ENCODE measurements around the gene KRT6A. TPM values are rescaled to one million over a fixed set of nuclear protein-coding genes. Genes with fewer than 3 reads are reported as not detected.

The KRT6A gene
- polyA plus RNA-seq, 2 of the 4 experiments (the other 2 are of a cell fraction) = 0.04 to 0.14 TPM

DNA sequence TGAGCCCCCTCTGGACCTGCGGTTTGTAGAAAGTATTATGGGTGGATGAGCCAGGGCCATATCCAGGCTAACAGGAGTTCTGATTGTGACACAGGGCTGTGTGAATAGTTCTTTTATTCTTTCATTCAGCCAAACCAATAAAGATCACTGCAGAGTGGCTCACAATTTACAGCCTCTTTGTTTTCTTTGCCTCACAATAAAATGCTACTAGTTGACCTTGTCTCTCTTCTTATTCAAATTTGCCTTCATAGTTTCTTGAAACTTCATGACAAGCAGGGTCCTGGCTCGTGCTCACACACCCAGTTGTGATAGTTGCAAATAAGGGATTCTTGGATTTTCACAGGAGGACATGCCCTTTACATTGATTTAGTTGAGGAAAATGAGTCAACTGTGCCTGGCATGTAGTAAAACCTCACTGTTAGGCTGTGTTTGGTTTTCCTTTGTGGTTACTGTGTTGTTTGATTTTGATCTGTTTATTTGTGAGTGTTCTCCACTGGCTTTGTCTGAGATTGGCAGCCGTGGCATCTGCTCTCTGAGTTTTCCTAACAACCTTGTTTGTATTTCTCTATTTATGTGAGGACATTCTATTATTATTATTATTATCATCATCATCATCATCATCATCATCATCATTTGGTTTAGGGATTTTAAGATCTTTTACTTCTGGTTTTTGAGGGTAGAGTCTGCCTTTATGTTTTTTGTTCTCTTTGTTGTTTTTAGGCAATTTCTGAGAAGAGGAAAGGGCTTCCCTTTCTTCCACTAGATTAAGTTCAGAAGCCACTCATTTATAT, 38.5 kb downstream of the KRT6A start:
- Histone ChIP-seq H3K27ac (no peak overlapping the region), H3K9me3 (no peaks in the 10 kb centered on the region), H3K4me3 (no peak overlapping the region), H3K4me2 (no peak overlapping the region; the same call in 2 of the 3 replicates), H3K4me1 (peaks cover 5% of the 10 kb centered on the region; the same call in 1 of the 3 replicates)
- DNase-seq (ENCODE audit: low read depth in 1 of 2, low spot score in 1 of 2) = no peak
- POLR2A ChIA-PET = no interaction called here
- CTCF ChIA-PET = no interaction called here
- 0 out of 6 replicates have a peak, but pooled peaks of 1 of the 2 experiments have one; percentile 24 for ATAC-seq
- WGBS (ENCODE audit: missing lambda C conversion rate) = 44% methylated on average over 3 of the region's 3 CpGs
- TF ChIP-seq, protein P1, sequence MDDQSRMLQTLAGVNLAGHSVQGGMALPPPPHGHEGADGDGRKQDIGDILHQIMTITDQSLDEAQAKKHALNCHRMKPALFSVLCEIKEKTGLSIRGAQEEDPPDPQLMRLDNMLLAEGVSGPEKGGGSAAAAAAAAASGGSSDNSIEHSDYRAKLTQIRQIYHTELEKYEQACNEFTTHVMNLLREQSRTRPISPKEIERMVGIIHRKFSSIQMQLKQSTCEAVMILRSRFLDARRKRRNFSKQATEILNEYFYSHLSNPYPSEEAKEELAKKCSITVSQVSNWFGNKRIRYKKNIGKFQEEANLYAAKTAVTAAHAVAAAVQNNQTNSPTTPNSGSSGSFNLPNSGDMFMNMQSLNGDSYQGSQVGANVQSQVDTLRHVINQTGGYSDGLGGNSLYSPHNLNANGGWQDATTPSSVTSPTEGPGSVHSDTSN (IDR thresholded peaks at IDR 0.05) = no peak
- TF ChIP-seq JUNB (IDR thresholded peaks at IDR 0.05) (no peak), HOXA7 (CRISPR knock-in tag; IDR thresholded peaks at IDR 0.05) (no peak), HOXB13 (CRISPR knock-in tag; IDR thresholded peaks at IDR 0.05; ENCODE audit: low read depth) (no peak), NR3C1 (IDR thresholded peaks at IDR 0.05) (no peak), KDM1A (IDR thresholded peaks at IDR 0.05; ENCODE audit: low read depth) (no peak), POLR2A (IDR thresholded peaks at IDR 0.05; ENCODE audit: low read length) (no peak), CHD2 (IDR thresholded peaks at IDR 0.05; ENCODE audit: low read length, partially characterized antibody) (no peak), NPAS2 (CRISPR knock-in tag; IDR thresholded peaks at IDR 0.05; ENCODE audit: borderline replicate concordance) (no peak), ESRRA (IDR thresholded peaks at IDR 0.05; ENCODE audit: borderline replicate concordance, low read length) (no peak), EHMT2 (IDR thresholded peaks at IDR 0.05; ENCODE audit: low read depth) (no peak), TP53 (CRISPR knock-in tag; IDR thresholded peaks at IDR 0.05) (no peak), FOSL2 (IDR thresholded peaks at IDR 0.05) (no peak), FOSL2 (CRISPR knock-in tag; IDR thresholded peaks at IDR 0.05) (no peak), FOSB (CRISPR knock-in tag; IDR thresholded peaks at IDR 0.05) (no peak), POLR2AphosphoS2 (conservative IDR thresholded peaks at IDR 0.05; ENCODE audit: low read length) (no peak)
- TF ChIP-seq, protein P2, sequence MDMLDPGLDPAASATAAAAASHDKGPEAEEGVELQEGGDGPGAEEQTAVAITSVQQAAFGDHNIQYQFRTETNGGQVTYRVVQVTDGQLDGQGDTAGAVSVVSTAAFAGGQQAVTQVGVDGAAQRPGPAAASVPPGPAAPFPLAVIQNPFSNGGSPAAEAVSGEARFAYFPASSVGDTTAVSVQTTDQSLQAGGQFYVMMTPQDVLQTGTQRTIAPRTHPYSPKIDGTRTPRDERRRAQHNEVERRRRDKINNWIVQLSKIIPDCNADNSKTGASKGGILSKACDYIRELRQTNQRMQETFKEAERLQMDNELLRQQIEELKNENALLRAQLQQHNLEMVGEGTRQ (IDR thresholded peaks at IDR 0.05) = no peak
- TF ChIP-seq, protein P3, sequence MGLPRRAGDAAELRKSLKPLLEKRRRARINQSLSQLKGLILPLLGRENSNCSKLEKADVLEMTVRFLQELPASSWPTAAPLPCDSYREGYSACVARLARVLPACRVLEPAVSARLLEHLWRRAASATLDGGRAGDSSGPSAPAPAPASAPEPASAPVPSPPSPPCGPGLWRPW (IDR thresholded peaks at IDR 0.05) = no peak
- no peak for FAIRE-seq

DNA sequence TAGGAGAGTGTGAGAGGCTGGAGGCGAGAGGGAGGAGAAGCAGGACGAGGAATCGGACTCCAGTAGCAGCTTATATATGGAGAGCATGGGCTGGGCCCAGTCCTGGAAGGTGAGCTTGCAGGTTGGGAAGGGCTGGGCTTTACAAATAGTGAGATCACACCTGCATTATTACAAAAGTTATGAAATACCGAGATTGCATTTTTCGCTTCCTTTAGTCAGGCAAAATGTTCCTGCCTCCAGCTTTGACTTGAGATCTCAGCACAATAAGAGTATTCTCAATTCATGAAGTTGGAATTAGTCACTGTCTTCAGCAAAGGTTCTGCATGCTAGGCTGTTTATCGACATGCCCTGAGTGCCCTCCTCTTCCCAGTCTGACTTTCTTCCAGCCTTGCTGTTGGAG, 41.0 kb downstream of the KRT6A start, which contains the start of gene KRT6B:
Gene KRT6B (minus strand): TSS at position 46 of the 400 bp plus-strand sequence. CDS start 68 bp downstream, outside the sequence.
- ChIA-PET POLR2A (no interaction called here), CTCF (no interaction called here)
- Histone ChIP-seq H3K4me3 (no peak within 1 kb of the TSS), H3K27ac (no peak within 1 kb of the TSS), H3K4me1 (peaks cover 5% of the 10 kb centered on the region; the same call in 1 of the 3 replicates), H3K4me2 (no peak within 1 kb of the TSS), H3K9me3 (no peaks in the 10 kb centered on the region)
- FAIRE-seq = no peak
- WGBS (ENCODE audit: missing lambda C conversion rate) = 78% methylated on average over 6 of the region's 6 CpGs
- TF ChIP-seq RAD21 (conservative IDR thresholded peaks at IDR 0.05 in 1 of 2, IDR thresholded peaks at IDR 0.05 in 1 of 2) (no peak), BHLHE40 (IDR thresholded peaks at IDR 0.05; ENCODE audit: low read depth, low read length) (no peak), MAFK (IDR thresholded peaks at IDR 0.05; ENCODE audit: partially characterized antibody) (no peak), JUN (IDR thresholded peaks at IDR 0.05) (no peak), HOXB5 (CRISPR knock-in tag; IDR thresholded peaks at IDR 0.05) (no peak), FOSL2 (IDR thresholded peaks at IDR 0.05) (no peak), FOSL2 (CRISPR knock-in tag; IDR thresholded peaks at IDR 0.05) (no peak), CHD4 (IDR thresholded peaks at IDR 0.05; ENCODE audit: borderline replicate concordance) (no peak), MAZ (IDR thresholded peaks at IDR 0.05; ENCODE audit: borderline replicate concordance, low read depth, low read length) (no peak), ZNF302 (CRISPR knock-in tag; IDR thresholded peaks at IDR 0.05) (no peak), NFE2L2 (conservative IDR thresholded peaks at IDR 0.05; ENCODE audit: low read length) (no peak), EHMT2 (IDR thresholded peaks at IDR 0.05; ENCODE audit: low read depth) (no peak), GATA3 (IDR thresholded peaks at IDR 0.05; ENCODE audit: borderline replicate concordance) (no peak), JUNB (IDR thresholded peaks at IDR 0.05) (no peak), PHF8 (IDR thresholded peaks at IDR 0.05; ENCODE audit: borderline replicate concordance, low read depth) (no peak), CBX8 (IDR thresholded peaks at IDR 0.05) (no peak)
- TF ChIP-seq, protein P4, sequence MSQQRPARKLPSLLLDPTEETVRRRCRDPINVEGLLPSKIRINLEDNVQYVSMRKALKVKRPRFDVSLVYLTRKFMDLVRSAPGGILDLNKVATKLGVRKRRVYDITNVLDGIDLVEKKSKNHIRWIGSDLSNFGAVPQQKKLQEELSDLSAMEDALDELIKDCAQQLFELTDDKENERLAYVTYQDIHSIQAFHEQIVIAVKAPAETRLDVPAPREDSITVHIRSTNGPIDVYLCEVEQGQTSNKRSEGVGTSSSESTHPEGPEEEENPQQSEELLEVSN (IDR thresholded peaks at IDR 0.05; ENCODE audit: borderline replicate concordance, low read depth) = no peak
- TF ChIP-seq, protein P3 (IDR thresholded peaks at IDR 0.05) = no peak
- TF ChIP-seq, protein P2 (IDR thresholded peaks at IDR 0.05) = no peak
- no peak for ATAC-seq
- DNase-seq (ENCODE audit: low read depth in 1 of 2, low spot score in 1 of 2) = no peak
